HG03097 (cell line): ENCODE measurements around the gene USP36.

ENCODE experiments used
- ATAC-seq: cut with Tn5 transposase; IDR thresholded peaks from one replicate; pipeline ENCODE4 v1.9.1; 2021; ENCODE audit not compliant: unreplicated experiment, low FRiP score

Gene USP36

GRCh38 chr17:78796517-78796900 lies 44.1 kb downstream of the USP36 start:
- no peak for ATAC-seq

- no peak for ATAC-seq
Observed at GRCh38 chr17:78795861-78796516, 44.6 kb downstream of the USP36 start.

DNA sequence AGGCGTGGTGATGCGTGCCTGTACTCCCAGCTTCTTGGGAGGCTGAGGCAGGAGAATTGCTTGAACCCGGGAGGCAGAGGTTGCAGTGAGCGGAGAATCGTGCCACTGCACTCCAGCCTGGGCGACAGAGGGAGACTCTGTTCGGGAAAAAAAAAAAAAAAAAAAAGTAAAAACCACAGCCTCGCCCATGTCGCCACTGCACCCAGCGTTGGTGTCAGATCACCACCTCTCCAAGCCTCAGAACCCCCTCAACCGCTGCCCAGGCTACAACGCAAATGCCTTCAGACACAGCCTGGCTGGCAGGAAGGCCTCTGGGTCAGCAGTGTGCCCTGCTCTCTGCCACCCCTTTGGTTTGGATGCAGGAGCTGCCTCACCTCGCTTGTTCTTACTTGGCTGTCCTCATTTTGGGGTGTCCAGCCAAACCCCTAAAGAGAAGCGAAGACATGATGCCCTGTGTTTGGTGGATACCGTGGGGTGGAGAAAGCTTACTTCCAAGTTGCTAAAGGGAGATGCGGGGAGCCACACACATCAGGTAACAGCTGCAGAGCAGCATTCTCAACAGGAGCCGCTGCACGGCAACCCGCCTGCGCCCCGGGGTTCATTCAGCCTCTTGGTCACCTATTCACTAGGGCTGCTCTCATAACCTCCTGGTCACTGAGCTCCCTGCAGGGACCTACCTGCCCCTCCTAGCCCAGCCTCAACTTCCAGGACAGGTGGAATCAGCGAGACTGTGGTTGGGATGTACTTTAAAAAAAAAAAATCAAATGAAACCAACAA lies 45.6 kb downstream of the USP36 start:
- ATAC-seq = no peak

GRCh38 chr17:78794399-78794798 lies 46.2 kb downstream of the USP36 start:
- no peak for ATAC-seq

DNA sequence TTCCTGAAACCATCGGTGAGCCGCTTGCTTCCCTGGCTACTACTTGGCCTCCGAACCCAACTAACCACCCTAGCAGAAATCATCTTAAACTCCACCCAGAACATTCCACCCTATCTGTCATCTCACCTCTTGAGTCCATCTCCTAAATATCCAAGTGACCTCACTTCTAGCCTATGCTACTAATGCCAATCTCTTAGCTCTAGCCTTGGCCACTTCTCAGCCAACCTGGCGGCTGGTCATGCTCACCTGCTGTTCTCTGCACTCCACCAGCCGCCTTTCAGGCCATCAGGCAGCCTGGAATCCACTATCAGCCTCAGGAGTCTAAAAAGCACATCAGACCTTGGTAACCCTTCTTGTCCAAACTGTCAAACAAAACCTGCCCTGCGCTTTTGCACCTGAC lies 46.6 kb downstream of the USP36 start:
- ATAC-seq = no peak

GRCh38 chr17:78793415-78793814 lies 47.2 kb downstream of the USP36 start:
- ATAC-seq = no peak

DNA sequence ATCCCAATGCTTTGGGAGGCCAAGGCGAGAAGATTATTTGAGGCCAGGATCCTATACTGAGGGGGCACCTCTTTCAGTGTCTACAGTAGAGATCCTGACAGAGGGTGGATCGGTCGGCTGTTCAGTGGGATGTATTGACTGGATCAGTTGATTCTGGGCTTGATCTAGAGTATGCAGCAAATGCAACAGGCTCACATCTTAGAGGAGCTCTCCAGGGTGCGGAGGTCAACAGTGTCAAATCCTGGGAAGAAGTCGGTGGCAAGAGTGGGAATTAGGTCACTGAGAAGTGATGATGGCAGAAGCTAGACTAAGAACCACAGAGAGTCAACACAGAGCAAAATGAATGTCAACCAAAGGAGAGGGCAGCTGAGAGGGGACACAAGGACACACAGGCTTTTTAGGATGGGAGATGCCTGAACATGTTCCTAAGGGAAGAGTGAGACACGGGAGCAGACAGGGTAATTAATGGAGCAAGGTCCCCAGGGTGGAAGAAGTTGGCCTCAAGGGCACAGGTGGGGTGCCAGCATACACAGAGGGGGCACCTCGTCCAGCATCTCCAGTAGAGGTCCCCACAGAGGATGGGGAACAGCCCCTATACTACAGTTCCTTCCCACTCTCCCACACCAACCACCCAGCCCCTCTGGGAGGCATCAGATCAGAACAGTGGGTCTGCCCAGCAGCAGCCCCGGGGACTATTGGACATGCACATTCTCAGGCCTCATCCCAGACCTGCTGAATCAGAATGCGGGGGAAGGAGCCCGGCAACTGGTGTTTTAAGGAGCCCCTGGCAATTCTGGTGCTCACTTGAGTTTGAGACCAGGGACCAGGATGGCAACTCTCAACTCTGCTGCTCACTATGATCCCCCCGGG lies 48.5 kb downstream of the USP36 start:
- ATAC-seq = no peak

- ATAC-seq = no peak
Observed at GRCh38 chr17:78790552-78790951, 50.1 kb downstream of the USP36 start.

DNA sequence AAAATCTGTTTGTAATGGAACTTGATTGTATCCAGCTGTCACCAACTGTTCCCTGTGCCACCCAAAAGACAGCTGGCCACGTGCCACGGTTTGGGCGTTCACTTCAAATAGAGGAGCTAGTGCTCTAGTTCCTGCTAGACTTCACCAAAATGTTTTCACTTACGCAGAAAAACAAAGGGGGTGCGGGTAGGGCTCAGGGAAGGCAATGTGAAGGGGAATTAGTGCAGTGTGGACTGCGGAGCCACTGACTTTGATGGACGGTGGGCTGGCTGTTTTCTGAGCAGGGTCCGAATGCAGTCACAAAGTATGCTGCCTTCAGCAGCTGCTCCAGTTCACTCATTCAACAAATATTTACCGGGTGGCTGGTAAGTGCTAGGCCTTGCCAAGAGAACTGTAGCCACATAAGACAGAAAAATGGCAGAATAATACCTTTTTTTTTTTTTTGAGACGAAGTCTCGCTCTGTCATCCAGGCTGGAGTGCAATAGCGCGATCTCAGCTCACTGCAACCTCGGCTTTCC lies 50.9 kb downstream of the USP36 start:
- ATAC-seq = no peak

DNA sequence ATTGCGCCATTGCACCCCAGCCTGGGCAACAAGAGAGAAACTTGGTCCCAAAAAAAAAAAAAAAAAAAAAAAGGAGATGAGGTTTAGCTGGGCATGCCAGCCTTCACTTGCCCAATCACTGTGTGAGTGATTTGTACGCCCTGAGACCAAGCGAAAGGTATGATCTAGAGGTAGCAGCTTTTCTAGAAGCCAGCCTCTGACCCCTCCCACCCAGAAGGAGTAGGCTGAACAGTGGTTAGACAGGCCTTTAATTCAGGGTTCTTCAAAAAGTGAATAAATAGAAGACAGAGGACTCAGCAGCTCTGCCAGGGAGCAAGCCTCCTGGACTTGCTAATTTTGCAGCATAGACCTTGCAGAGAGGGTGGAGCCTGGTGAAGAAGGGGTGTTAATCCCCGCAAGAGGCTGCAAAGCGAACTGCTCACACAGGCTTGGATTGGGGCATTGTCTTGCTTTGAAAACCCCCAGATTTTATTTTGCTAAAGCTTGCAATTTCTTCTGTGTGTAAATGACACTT lies 51.4 kb downstream of the USP36 start:
- no peak for ATAC-seq

DNA sequence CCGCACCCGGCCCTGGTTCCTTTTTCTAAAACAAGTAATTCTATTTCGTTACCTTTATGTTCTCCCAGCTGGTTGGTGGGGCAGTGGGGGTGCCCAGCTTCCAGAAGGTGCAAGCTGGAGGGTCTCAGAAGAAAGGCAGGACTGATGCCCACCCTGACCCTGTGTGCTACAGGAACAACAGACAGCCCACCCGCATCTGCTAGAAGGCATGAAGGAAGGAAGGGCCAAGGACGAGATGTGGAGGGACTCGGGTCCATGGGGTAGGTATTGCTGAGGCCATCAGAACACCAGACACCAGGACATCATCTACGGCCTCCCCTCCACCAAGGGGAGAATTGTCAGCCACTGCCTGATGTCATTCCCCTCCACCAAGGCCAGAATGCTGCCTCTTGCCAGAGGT lies 52.2 kb downstream of the USP36 start:
- no peak for ATAC-seq

- ATAC-seq = no peak
Observed at GRCh38 chr17:78787444-78787843, 53.2 kb downstream of the USP36 start.

GRCh38 chr17:78785663-78786057 lies 55.0 kb downstream of the USP36 start:
- ATAC-seq = no peak

GRCh38 chr17:78785011-78785662 lies 55.5 kb downstream of the USP36 start:
- ATAC-seq = no peak

DNA sequence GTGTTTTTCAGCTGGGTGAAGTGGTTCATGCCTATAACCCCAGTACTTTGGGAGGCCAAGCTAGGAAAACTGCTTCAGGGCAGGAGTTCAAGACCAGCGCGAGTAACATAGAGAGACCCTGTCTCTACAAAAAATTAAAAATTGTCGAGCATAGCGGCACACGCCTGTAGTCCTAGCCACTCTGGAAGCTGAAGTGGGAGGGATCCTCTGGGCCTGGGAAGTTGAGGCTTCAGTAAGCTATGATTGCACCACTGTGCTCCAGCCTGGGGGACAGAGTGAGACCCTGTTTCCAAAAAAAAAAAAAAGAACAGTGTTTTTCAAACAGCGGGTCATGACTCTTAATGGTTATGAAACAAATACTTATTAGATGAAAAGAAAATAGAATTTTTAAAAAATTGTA lies 56.3 kb downstream of the USP36 start:
- no peak for ATAC-seq

DNA sequence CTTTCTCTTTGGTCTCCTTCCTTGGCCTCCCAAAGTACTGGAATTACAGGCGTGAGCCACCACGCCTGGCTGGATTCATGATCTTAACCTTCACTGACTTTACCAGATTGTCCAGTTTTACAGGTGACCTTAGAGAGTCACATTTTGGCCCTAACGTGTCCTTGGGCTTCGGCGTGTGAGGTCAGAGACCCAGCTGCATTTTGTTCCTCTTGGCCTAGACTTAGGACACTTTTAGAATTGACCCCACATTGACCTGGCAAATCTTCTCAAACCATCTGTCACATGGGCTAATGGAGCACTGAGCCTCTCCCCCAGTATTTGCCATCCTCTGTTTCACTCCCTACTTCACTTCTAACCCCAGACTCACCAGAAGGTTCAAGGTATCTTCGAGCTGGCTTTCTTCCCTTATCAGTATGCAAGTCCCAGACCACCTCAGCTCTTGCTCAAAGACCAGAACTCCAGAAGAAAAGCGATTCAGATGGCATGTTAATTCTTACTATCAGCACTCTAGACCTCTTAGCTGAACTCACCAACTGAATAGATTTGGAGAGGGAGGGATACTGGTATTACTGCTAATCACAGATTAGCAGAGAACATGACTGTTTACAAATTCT lies 56.8 kb downstream of the USP36 start:
- ATAC-seq = no peak

DNA sequence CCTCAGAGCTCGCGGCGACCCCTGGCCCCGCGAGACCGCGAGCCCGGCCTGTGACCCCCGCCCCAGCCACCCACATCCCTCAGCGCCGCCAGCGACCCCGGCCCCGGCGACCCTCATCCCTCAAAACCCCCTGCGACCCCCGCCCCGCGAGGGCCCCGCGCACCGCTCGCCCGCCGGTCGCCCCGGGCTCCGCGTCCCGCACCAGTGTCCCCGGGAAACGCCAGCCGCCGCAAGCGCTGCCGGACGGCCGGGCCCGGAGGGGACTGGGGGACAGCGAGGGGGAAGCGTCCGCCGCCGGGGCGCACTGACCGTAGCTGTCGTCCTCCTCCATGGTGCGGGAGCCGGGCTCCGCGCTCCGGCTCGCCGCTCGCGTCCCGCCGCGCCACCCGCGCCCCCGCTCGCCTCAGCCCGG lies 58.7 kb downstream of the USP36 start, which contains the start of gene CYTH1:
CYTH1 (minus strand) TSS at position 381 of the 412 bp plus-strand sequence; CDS start at position 331, 50 bp downstream.
- peak; percentile 14 for ATAC-seq

DNA sequence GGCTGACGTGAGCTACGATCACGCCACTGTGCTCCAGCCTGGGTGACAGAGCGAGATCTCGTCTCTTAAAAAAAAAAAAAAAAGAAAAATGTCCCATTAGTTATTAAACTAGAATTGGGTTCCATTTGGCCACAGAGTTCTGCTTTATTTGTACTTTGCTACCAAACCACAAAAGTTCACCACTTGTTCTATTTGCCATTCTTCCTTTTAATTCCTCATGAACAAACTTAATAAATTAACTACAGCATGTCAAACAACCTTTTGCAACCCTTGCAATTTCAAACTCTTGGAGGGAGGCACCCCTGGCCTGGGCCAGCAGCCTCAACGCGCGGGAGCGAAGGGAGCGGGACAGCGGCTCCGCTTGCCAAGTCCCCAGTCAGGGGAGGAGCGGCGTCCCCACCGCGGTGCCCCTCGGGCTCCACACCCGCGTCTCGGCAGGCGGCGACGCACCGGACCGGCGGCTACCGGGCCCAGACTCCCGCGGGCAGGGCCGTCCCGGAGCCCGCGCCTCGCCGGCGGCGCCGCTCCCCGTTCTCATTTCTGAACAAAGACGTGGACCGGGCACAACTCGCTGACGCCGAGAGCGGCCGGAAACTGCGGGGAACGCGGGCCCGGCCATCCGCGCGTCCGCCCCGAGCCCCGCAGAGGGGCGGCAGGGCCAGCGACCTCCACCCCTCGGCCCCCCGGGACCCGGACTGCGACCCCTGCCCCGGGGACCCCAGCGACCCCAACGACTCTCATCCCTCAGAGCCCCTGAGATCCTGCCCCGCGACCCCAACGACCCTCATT lies 59.3 kb downstream of the USP36 start:
- ATAC-seq = peak; percentile 8

- no peak for ATAC-seq
Observed at GRCh38 chr17:78780335-78780734, 60.3 kb downstream of the USP36 start.
